ENCODE results near the gene EXOSC1.

EXOSC1 gene

DNA sequence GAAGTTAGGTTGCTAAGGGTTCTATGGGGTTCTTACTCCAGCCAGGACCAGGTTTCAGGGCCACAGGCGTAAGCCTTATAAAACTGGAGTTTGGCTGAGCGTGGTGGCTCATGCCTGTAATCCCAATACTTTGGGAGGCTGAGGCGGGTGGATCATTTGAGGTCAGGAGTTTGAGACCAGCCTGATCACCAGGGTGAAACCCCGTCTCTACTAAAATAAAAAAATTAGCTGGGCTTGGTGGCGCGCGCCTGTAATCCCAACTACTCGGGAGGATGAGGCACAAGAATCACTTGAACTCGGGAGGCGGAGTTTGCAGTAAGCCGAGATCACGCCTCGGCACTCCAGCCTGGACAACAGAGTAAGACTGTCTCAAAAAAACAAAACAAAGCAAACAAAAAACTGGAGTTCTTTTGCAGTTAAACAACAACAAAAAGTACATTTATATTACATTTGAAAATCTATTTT, 44.3 kb downstream of the EXOSC1 start:
- peak overlapping the region in 2 of 5 donors; percentile 81 to 84 for H3K9ac ChIP-seq (ENCODE audit: low read length in 5 of 5)
- no peaks in the 10 kb centered on the region for H3K9me3 ChIP-seq (ENCODE audit: control insufficient read depth in 5 of 5, low read length in 5 of 5)
- no peak overlapping the region for H3K27ac ChIP-seq (ENCODE audit: low read depth, low read length)
- H3K36me3 ChIP-seq (ENCODE audit: control insufficient read depth in 5 of 5, insufficient read depth in 5 of 5, low read length in 5 of 5): peaks cover 0 to 5% (median under 1%) of the 10 kb centered on the region in 5 donors
- peaks cover 6 to 26% (median 10%) of the 10 kb centered on the region in 5 donors for H3K4me1 ChIP-seq (ENCODE audit: control insufficient read depth in 5 of 5, insufficient read depth in 5 of 5, low read length in 5 of 5)
- peak overlapping the region; percentile 83 to 94 (median 88) for H3K4me3 ChIP-seq (ENCODE audit: low read depth in 1 of 5, low read length in 5 of 5)
- H3K27me3 ChIP-seq (ENCODE audit: control insufficient read depth in 5 of 5, insufficient read depth in 4 of 5, low read length in 5 of 5): no peaks in the 10 kb centered on the region

DNA sequence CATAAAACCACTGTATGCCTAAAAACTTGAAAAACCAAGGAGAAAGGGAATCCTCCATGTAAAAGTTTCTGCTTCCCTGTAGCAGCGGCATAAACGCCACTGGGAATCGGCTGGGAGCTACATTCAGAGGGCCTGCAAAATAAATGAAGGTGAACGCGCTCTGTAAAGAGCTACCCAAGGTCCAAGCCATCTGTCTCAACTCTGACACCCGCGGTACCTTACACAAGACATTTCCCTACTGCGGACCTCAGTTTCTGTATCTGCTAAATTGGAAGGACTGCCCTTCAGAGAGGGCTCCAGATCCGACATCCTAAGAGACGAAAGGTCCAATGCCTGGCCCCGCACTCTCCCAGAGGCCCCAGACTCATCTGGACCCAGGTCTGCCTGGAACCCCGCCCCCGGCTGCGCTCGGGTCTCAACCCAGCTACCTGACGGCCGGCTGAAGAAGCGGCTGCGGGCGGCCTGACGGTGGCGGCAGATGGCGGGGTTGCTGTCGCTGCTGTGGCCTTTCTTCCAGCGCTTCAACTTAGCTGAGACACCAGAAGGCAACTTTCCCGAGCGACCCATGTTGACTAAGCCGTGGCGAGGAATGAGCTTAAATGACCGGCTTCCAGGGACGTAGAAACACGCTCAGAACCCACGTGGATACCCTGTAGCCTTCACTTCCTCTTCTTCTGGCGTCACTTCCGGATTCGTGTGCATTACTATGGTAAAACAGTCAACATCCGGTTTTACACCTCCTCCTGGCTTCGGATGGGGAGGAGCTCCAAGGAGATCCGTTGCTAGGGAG, 44.9 kb downstream of the EXOSC1 start, which contains the start of gene RRP12:
RRP12 (minus strand) TSS at position 676 of the 790 bp plus-strand sequence; CDS start at position 567, 109 bp downstream.
- Histone ChIP-seq H3K4me3 (ENCODE audit: low read depth in 1 of 5, low read length in 5 of 5) (peak within 1 kb of the TSS; percentile 83 to 94 (median 88)), H3K4me1 (ENCODE audit: control insufficient read depth in 5 of 5, insufficient read depth in 5 of 5, low read length in 5 of 5) (peaks cover 6 to 22% (median 10%) of the 10 kb centered on the region in 5 donors), H3K9ac (ENCODE audit: low read length in 5 of 5) (peak within 1 kb of the TSS; percentile 58 to 91 (median 81)), H3K9me3 (ENCODE audit: control insufficient read depth in 5 of 5, low read length in 5 of 5) (no peaks in the 10 kb centered on the region), H3K27me3 (ENCODE audit: control insufficient read depth in 5 of 5, insufficient read depth in 4 of 5, low read length in 5 of 5) (no peaks in the 10 kb centered on the region), H3K36me3 (ENCODE audit: control insufficient read depth in 5 of 5, insufficient read depth in 5 of 5, low read length in 5 of 5) (peaks cover 0 to 12% (median 7%) of the 10 kb centered on the region in 5 donors), H3K27ac (ENCODE audit: low read depth, low read length) (peak within 1 kb of the TSS; percentile 80)

DNA sequence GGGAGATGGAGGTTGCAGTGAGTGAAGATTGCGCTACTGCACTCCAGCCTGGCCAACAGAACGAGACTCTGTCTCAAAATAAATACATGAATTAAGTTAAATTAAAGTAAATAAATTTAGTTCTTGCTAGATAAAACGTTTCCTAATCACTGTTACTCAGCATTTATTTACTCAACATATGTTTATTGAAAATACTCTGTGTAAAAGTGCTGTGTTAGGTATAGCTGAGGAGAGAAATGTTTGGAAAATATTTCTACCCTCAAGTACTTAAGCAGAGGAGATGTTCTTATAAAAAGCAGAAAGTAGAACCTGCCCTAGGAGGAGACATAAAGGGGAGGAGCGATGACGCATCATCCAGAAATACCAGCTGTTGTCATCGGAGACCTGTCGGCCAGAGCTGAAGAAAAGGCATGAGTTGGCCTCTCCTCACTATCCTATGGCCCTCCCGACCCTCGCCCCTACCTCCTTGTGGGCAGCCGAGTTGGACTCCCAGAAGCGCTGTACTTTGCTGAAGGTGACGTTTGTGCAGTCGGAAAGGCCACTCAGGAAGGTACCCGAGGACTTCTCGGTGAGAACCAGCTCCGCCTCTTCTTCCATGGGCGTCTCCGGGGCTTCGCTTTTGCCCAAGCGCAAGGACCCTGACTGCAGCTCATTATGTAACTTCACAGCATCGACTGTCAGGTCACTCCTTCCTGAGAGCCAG, 45.8 kb downstream of the EXOSC1 start:
- Histone ChIP-seq H3K27ac (ENCODE audit: low read depth, low read length) (peak overlapping the region; percentile 80), H3K9me3 (ENCODE audit: control insufficient read depth in 5 of 5, low read length in 5 of 5) (no peaks in the 10 kb centered on the region), H3K27me3 (ENCODE audit: control insufficient read depth in 5 of 5, insufficient read depth in 4 of 5, low read length in 5 of 5) (no peaks in the 10 kb centered on the region), H3K4me1 (ENCODE audit: control insufficient read depth in 5 of 5, insufficient read depth in 5 of 5, low read length in 5 of 5) (peaks cover 6 to 19% (median 10%) of the 10 kb centered on the region in 5 donors), H3K9ac (ENCODE audit: low read length in 5 of 5) (peak overlapping the region; percentile 58 to 91 (median 81)), H3K4me3 (ENCODE audit: low read depth in 1 of 5, low read length in 5 of 5) (peak overlapping the region; percentile 83 to 94 (median 88)), H3K36me3 (ENCODE audit: control insufficient read depth in 5 of 5, insufficient read depth in 5 of 5, low read length in 5 of 5) (peaks cover 0 to 17% (median 8%) of the 10 kb centered on the region in 5 donors)

DNA sequence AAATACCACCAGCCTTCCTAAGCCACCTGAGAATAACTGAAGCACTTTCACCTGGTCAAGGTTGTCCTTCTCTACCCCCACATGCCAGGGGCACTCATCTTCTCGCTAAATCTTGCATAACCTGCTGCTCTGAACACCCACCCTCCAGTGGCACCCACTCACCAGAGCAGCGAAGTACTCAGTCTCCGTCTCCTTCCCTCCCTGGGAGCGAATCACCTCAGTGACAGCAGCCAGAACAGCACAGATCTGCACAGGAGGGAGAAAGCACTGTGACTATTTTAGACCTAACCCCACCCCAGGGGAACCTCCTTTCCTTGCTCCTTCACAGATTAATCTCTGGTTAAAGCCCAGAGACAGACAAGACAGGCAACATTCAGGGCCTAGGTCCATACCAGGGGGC, 49.8 kb downstream of the EXOSC1 start:
- H3K4me1 ChIP-seq (ENCODE audit: control insufficient read depth in 5 of 5, insufficient read depth in 5 of 5, low read length in 5 of 5): peaks cover 6 to 14% (median 10%) of the 10 kb centered on the region in 5 donors
- no peak overlapping the region for H3K9ac ChIP-seq (ENCODE audit: low read length in 5 of 5)
- H3K27me3 ChIP-seq (ENCODE audit: control insufficient read depth in 5 of 5, insufficient read depth in 4 of 5, low read length in 5 of 5): no peaks in the 10 kb centered on the region
- no peak overlapping the region for H3K27ac ChIP-seq (ENCODE audit: low read depth, low read length)
- no peak overlapping the region for H3K4me3 ChIP-seq (ENCODE audit: low read depth in 1 of 5, low read length in 5 of 5)
- peaks cover 3 to 28% (median 17%) of the 10 kb centered on the region in 5 donors for H3K36me3 ChIP-seq (ENCODE audit: control insufficient read depth in 5 of 5, insufficient read depth in 5 of 5, low read length in 5 of 5)
- H3K9me3 ChIP-seq (ENCODE audit: control insufficient read depth in 5 of 5, low read length in 5 of 5): no peaks in the 10 kb centered on the region

- no peak overlapping the region for H3K9ac ChIP-seq (ENCODE audit: low read length in 5 of 5)
- H3K27ac ChIP-seq (ENCODE audit: low read depth, low read length): no peak overlapping the region
- H3K4me1 ChIP-seq (ENCODE audit: control insufficient read depth in 5 of 5, insufficient read depth in 5 of 5, low read length in 5 of 5): no peaks in the 10 kb centered on the region
- H3K4me3 ChIP-seq (ENCODE audit: low read depth in 1 of 5, low read length in 5 of 5): no peak overlapping the region
- H3K9me3 ChIP-seq (ENCODE audit: control insufficient read depth in 5 of 5, low read length in 5 of 5): no peaks in the 10 kb centered on the region
- peaks cover 3 to 53% (median 40%) of the 10 kb centered on the region in 5 donors for H3K36me3 ChIP-seq (ENCODE audit: control insufficient read depth in 5 of 5, insufficient read depth in 5 of 5, low read length in 5 of 5)
- no peaks in the 10 kb centered on the region for H3K27me3 ChIP-seq (ENCODE audit: control insufficient read depth in 5 of 5, insufficient read depth in 4 of 5, low read length in 5 of 5)
Observed at GRCh38 chr10:97393034-97393573, 52.7 kb downstream of the EXOSC1 start.

DNA sequence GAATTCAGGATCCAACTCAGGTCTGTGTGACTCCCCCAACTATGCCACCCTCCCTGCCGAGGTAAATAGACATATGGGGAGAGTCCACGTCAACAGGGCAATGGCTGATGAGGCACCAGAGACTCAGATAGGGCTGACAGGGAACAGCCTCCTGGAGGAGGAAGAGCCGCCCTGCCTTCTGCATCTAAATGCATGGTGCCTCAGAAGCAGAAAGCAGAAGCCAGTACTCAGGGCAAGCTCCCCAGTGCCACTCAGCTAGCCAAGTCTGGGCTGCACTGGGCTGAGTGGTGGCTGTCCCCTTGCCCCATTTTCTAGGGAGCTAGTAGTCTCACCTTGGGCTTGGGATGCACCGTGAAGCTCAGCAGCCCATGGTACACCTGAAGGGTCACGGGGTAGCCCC, 55.7 kb downstream of the EXOSC1 start:
- no peak overlapping the region for H3K27ac ChIP-seq (ENCODE audit: low read depth, low read length)
- H3K27me3 ChIP-seq (ENCODE audit: control insufficient read depth in 5 of 5, insufficient read depth in 4 of 5, low read length in 5 of 5): no peaks in the 10 kb centered on the region
- H3K4me1 ChIP-seq (ENCODE audit: control insufficient read depth in 5 of 5, insufficient read depth in 5 of 5, low read length in 5 of 5): no peaks in the 10 kb centered on the region
- H3K9me3 ChIP-seq (ENCODE audit: control insufficient read depth in 5 of 5, low read length in 5 of 5): no peaks in the 10 kb centered on the region
- peaks cover 3 to 51% (median 42%) of the 10 kb centered on the region in 5 donors for H3K36me3 ChIP-seq (ENCODE audit: control insufficient read depth in 5 of 5, insufficient read depth in 5 of 5, low read length in 5 of 5)
- H3K9ac ChIP-seq (ENCODE audit: low read length in 5 of 5): no peak overlapping the region
- H3K4me3 ChIP-seq (ENCODE audit: low read depth in 1 of 5, low read length in 5 of 5): no peak overlapping the region

DNA sequence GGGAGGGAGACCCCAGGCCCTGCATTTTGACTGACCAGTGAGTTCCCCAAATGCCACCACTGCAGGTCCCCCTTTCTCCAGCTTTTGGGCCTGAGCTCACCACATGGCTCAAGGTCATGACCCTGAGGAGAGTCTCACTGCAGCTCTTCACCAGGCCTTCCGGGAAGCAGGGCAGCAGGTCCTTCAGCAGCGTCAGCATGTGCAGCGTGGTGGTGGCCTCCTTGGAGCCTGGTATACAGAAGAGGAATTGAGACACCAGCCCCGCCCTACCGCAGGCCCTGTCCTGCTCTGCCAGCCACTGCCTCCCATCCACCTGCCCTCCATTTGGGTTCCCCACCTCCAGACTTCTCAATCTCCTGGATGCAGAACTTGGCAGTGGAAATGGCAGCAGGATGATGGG, 57.7 kb downstream of the EXOSC1 start:
- Histone ChIP-seq H3K4me3 (ENCODE audit: low read depth in 1 of 5, low read length in 5 of 5) (no peak overlapping the region), H3K9me3 (ENCODE audit: control insufficient read depth in 5 of 5, low read length in 5 of 5) (no peaks in the 10 kb centered on the region), H3K4me1 (ENCODE audit: control insufficient read depth in 5 of 5, insufficient read depth in 5 of 5, low read length in 5 of 5) (no peaks in the 10 kb centered on the region), H3K9ac (ENCODE audit: low read length in 5 of 5) (no peak overlapping the region), H3K27ac (ENCODE audit: low read depth, low read length) (no peak overlapping the region), H3K27me3 (ENCODE audit: control insufficient read depth in 5 of 5, insufficient read depth in 4 of 5, low read length in 5 of 5) (no peaks in the 10 kb centered on the region), H3K36me3 (ENCODE audit: control insufficient read depth in 5 of 5, insufficient read depth in 5 of 5, low read length in 5 of 5) (peaks cover 1 to 62% (median 47%) of the 10 kb centered on the region in 5 donors)
